ENCODE results near the gene SIGLEC1. TPM values are rescaled to one million over a fixed set of nuclear protein-coding genes. Genes with fewer than 3 reads are reported as not detected.

Gene SIGLEC1
- total and polyA plus RNA-seq, 2 experiments from 2014 or later: not detected

DNA sequence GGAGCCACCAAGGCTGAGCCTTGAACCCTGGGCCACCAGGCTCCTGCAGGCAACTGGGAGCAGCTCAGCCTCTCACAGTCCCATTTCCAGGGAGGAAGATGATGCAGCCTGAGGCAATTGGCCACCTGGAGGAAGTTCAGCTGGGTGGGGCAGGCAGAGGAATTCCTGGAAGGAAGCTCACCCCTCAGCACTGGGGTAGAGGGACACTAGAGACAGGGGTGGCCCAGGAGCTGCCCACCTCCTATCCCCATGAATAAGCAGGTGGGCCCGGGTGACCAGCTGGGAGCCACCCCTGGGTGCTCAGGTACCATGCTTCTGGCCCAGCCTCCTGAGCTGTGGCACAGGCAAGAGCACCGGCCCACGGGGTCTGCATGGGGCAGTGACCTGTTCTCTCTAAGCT lies 16.5 kb upstream of the SIGLEC1 start (continued):
- TF ChIP-seq ZNF462 (CRISPR knock-in tag; IDR thresholded peaks at IDR 0.05): no peak
- no peak for TF ChIP-seq CREB1 (CRISPR knock-in tag; IDR thresholded peaks at IDR 0.05; ENCODE audit: low read depth)
- TF ChIP-seq, protein P1, sequence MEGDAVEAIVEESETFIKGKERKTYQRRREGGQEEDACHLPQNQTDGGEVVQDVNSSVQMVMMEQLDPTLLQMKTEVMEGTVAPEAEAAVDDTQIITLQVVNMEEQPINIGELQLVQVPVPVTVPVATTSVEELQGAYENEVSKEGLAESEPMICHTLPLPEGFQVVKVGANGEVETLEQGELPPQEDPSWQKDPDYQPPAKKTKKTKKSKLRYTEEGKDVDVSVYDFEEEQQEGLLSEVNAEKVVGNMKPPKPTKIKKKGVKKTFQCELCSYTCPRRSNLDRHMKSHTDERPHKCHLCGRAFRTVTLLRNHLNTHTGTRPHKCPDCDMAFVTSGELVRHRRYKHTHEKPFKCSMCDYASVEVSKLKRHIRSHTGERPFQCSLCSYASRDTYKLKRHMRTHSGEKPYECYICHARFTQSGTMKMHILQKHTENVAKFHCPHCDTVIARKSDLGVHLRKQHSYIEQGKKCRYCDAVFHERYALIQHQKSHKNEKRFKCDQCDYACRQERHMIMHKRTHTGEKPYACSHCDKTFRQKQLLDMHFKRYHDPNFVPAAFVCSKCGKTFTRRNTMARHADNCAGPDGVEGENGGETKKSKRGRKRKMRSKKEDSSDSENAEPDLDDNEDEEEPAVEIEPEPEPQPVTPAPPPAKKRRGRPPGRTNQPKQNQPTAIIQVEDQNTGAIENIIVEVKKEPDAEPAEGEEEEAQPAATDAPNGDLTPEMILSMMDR (conservative IDR thresholded peaks at IDR 0.05; ENCODE audit: low read depth in 2 of 2): no peak
- TF ChIP-seq, protein P2, sequence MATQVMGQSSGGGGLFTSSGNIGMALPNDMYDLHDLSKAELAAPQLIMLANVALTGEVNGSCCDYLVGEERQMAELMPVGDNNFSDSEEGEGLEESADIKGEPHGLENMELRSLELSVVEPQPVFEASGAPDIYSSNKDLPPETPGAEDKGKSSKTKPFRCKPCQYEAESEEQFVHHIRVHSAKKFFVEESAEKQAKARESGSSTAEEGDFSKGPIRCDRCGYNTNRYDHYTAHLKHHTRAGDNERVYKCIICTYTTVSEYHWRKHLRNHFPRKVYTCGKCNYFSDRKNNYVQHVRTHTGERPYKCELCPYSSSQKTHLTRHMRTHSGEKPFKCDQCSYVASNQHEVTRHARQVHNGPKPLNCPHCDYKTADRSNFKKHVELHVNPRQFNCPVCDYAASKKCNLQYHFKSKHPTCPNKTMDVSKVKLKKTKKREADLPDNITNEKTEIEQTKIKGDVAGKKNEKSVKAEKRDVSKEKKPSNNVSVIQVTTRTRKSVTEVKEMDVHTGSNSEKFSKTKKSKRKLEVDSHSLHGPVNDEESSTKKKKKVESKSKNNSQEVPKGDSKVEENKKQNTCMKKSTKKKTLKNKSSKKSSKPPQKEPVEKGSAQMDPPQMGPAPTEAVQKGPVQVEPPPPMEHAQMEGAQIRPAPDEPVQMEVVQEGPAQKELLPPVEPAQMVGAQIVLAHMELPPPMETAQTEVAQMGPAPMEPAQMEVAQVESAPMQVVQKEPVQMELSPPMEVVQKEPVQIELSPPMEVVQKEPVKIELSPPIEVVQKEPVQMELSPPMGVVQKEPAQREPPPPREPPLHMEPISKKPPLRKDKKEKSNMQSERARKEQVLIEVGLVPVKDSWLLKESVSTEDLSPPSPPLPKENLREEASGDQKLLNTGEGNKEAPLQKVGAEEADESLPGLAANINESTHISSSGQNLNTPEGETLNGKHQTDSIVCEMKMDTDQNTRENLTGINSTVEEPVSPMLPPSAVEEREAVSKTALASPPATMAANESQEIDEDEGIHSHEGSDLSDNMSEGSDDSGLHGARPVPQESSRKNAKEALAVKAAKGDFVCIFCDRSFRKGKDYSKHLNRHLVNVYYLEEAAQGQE (IDR thresholded peaks at IDR 0.05; ENCODE audit: unreplicated experiment): no peak
- no peak for TF ChIP-seq ETS1 (IDR thresholded peaks at IDR 0.05)
- TF ChIP-seq ZNF114 (CRISPR knock-in tag; IDR thresholded peaks at IDR 0.05): no peak
